HepG2 (cell line): ENCODE measurements around the gene GLT1D1. TPM values are rescaled to one million over a fixed set of nuclear protein-coding genes. Genes with fewer than 3 reads are reported as not detected.
A peak's percentile ranks its signal among the peaks of the same experiment; 100 is the strongest.

Experiments
- ATF6 ChIP-seq: sonication (generic); formaldehyde crosslinking; conservative IDR thresholded peaks from 2 replicates; pipeline ENCODE4 v1.4.0; 2020; ENCODE audit warnings: missing genetic modification reagents
- ETV6 ChIP-seq: sonication (generic); formaldehyde crosslinking; conservative IDR thresholded peaks from 2 replicates; pipeline ENCODE4 v1.4.0; 2020; ENCODE audit warnings: missing genetic modification reagents
- GLMP ChIP-seq: sonication (generic); formaldehyde crosslinking; IDR thresholded peaks from 2 replicates; pipeline ENCODE4 v1.9.0; 2021; ENCODE audit warnings: missing genetic modification reagents, mild to moderate bottlenecking, borderline replicate concordance
- NFATC3 ChIP-seq: sonication (generic); formaldehyde crosslinking; IDR thresholded peaks from 2 replicates; pipeline ENCODE4 v1.5.1; 2020; ENCODE audit warnings: mild to moderate bottlenecking, missing genetic modification reagents
- RERE ChIP-seq: IDR thresholded peaks from 2 replicates; pipeline ENCODE4 v1.6.1; 2016; ENCODE audit warnings: low read depth, missing genetic modification reagents, missing compliant biosample characterization
- TOPORS ChIP-seq: sonication (generic); formaldehyde crosslinking; IDR thresholded peaks from 2 replicates; pipeline ENCODE4 v1.8.0; 2023; ENCODE audit warnings: mild to moderate bottlenecking, missing genetic modification reagents
- polyA plus RNA-seq, 8 experiments: library from polyadenylated mRNA; depleted of rRNA in 3 of 8; stranded (reverse) in 7 of 8; unstranded in 1 of 8; fragments of >200 nt; fragmentation: Illumina TruSeq in 4 of 8; extraction: Trizol in 4 of 8; gene quantifications; 2 replicates each; pipeline versions ENCODE4 v1.2.1 to v1.2.3, GENCODE V29; 2011 to 2016; ENCODE audit warnings: low read depth in 4 of 8, missing spikeins in 1 of 8, mixed read lengths in 1 of 8; ENCODE audit not compliant: insufficient read depth in 1 of 8
- total RNA-seq, 5 experiments: library from RNA; depleted of rRNA; stranded (reverse); fragments of >200 nt; fragmentation: Illumina TruSeq; extraction: Trizol; gene quantifications; 2 replicates each; pipeline ENCODE4 v1.2.3, GENCODE V29; 2016; ENCODE audit warnings: low read depth in 1 of 5
- TF ChIP-seq, protein P1 (sequence below): sonication (generic); formaldehyde crosslinking; IDR thresholded peaks from 2 replicates; pipeline ENCODE4 v1.4.0; 2020; ENCODE audit warnings: missing genetic modification reagents, borderline replicate concordance
- TF ChIP-seq, protein P2 (sequence below): sonication (generic); formaldehyde crosslinking; IDR thresholded peaks from 2 replicates; pipeline ENCODE4 v1.4.0; 2020; ENCODE audit warnings: missing genetic modification reagents, low read depth, mild to moderate bottlenecking, borderline replicate concordance
- TF ChIP-seq, protein P3 (sequence below): fragments of 450-650 bp; IDR thresholded peaks from 2 replicates; pipeline ENCODE4 v1.6.1; 2017; ENCODE audit warnings: mild to moderate bottlenecking

Gene GLT1D1
- total and polyA plus RNA-seq, 2 of the 13 experiments (the other 11 are each of a cell fraction or from before 2014, with no cell fraction given), result 0.09 to 0.17 TPM

GRCh38 chr12:128905003-128905544, 51.8 kb downstream of the GLT1D1 start (continued):
- no peak for TF ChIP-seq ATF6 (CRISPR knock-in tag)
- TF ChIP-seq GLMP (CRISPR knock-in tag), result no peak
- TF ChIP-seq ETV6 (CRISPR knock-in tag), result no peak
- 0 out of 2 replicates have a peak, but pooled peaks have one; percentile 55 for TF ChIP-seq TOPORS (CRISPR knock-in tag)
- TF ChIP-seq, protein P1, sequence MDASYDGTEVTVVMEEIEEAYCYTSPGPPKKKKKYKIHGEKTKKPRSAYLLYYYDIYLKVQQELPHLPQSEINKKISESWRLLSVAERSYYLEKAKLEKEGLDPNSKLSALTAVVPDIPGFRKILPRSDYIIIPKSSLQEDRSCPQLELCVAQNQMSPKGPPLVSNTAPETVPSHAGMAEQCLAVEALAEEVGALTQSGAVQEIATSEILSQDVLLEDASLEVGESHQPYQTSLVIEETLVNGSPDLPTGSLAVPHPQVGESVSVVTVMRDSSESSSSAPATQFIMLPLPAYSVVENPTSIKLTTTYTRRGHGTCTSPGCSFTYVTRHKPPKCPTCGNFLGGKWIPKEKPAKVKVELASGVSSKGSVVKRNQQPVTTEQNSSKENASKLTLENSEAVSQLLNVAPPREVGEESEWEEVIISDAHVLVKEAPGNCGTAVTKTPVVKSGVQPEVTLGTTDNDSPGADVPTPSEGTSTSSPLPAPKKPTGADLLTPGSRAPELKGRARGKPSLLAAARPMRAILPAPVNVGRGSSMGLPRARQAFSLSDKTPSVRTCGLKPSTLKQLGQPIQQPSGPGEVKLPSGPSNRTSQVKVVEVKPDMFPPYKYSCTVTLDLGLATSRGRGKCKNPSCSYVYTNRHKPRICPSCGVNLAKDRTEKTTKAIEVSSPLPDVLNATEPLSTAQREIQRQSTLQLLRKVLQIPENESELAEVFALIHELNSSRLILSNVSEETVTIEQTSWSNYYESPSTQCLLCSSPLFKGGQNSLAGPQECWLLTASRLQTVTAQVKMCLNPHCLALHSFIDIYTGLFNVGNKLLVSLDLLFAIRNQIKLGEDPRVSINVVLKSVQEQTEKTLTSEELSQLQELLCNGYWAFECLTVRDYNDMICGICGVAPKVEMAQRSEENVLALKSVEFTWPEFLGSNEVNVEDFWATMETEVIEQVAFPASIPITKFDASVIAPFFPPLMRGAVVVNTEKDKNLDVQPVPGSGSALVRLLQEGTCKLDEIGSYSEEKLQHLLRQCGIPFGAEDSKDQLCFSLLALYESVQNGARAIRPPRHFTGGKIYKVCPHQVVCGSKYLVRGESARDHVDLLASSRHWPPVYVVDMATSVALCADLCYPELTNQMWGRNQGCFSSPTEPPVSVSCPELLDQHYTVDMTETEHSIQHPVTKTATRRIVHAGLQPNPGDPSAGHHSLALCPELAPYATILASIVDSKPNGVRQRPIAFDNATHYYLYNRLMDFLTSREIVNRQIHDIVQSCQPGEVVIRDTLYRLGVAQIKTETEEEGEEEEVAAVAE (CRISPR knock-in tag), result peak; percentile 65; the same call in 1 of the 2 replicates
- TF ChIP-seq, protein P2, sequence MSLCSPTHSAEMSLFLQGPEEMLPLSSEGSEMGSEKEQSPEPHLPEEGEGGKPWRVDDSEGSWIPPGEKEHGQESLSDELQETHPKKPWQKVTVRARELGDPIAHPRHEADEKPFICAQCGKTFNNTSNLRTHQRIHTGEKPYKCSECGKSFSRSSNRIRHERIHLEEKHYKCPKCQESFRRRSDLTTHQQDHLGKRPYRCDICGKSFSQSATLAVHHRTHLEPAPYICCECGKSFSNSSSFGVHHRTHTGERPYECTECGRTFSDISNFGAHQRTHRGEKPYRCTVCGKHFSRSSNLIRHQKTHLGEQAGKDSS, result peak; percentile 65; the same call in 1 of the 2 replicates
- TF ChIP-seq, protein P3, sequence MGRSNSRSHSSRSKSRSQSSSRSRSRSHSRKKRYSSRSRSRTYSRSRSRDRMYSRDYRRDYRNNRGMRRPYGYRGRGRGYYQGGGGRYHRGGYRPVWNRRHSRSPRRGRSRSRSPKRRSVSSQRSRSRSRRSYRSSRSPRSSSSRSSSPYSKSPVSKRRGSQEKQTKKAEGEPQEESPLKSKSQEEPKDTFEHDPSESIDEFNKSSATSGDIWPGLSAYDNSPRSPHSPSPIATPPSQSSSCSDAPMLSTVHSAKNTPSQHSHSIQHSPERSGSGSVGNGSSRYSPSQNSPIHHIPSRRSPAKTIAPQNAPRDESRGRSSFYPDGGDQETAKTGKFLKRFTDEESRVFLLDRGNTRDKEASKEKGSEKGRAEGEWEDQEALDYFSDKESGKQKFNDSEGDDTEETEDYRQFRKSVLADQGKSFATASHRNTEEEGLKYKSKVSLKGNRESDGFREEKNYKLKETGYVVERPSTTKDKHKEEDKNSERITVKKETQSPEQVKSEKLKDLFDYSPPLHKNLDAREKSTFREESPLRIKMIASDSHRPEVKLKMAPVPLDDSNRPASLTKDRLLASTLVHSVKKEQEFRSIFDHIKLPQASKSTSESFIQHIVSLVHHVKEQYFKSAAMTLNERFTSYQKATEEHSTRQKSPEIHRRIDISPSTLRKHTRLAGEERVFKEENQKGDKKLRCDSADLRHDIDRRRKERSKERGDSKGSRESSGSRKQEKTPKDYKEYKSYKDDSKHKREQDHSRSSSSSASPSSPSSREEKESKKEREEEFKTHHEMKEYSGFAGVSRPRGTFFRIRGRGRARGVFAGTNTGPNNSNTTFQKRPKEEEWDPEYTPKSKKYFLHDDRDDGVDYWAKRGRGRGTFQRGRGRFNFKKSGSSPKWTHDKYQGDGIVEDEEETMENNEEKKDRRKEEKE, result no peak
- TF ChIP-seq RERE, result peak; percentile 69; the same call in 1 of the 2 replicates
- TF ChIP-seq NFATC3 (CRISPR knock-in tag), result no peak; the same call in 1 of the 2 replicates
